ENCODE measurements around the gene UMOD.
"Not testable (repeated sequence)": the region's sequence is repeated elsewhere in the genome, so short reads cannot be mapped to it uniquely, and the experiment has no call there.

GRCh38 chr16:20312536-20313095 lies 39.9 kb downstream of the UMOD start:
- not testable (repeated sequence) for TF ChIP-seq POLR2A, CTCF (IDR thresholded peaks at IDR 0.05)

Data from thyroid gland (tissue), 4 donors.